GM12892 (cell line): ENCODE results near the gene PARL.

ENCODE experiments used
- POLR2A ChIP-seq: IDR thresholded peaks from 2 replicates; pipeline ENCODE4 v1.6.1; 2011; ENCODE audit warnings: low read depth, low read length, control low read depth
- POLR2AphosphoS5 ChIP-seq: IDR thresholded peaks from 2 replicates; pipeline ENCODE4 v1.6.1; 2011; ENCODE audit warnings: low read depth, low read length, control low read depth
- TAF1 ChIP-seq: IDR thresholded peaks from 2 replicates; pipeline ENCODE4 v1.6.1; 2011; ENCODE audit warnings: low read depth, mild to moderate bottlenecking, control low read depth, low read length, borderline replicate concordance

- TF ChIP-seq TAF1 (no peak), POLR2A (no peak), POLR2AphosphoS5 (no peak)
These were observed 58.0 kb downstream of the PARL start for GRCh38 chr3:183826448-183827250.
